ENCODE results near the gene ZAP70.
"Not testable (repeated sequence)": the region's sequence is repeated elsewhere in the genome, so short reads cannot be mapped to it uniquely, and the experiment has no call there.

Gene ZAP70

DNA sequence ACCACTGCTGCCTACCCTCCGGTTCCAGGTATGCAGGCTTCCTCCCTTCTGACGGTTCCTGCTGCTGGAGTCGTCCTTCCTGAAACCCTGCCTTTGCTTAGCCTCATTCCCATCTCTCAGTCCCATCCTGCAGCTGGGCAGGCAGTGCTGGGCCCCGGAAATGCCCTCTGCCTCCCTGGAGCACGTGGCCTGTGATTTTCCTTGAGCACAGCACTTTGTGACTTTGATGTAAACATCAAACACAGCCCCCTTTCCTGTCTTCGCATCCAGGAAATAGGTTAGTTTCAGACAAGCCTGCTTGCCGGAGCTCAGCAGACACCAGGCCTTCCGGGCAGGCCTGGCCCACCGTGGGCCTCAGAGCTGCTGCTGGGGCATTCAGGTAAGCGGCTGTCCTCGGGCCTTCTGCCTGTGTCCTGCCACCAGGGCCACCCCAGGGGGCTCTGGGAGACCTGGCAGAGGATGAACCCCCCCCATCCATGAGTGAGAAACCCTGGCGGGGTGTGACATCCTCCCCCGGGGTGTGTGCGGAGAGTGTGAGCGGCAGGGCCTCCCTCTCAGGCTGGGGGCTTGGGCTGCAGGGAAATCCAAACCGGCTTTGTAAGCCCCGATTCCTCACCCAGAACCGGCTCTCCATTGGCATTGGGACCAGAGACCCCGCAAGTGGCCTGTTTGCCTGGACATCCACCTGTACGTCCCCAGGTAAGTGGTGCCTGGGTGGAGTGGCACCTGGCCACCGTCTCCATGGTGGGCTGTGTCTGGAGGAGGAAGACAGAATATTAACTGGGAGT, at the start of gene ZAP70:
Gene ZAP70, plus strand, starts transcription at position 281 of the 788 bp plus-strand sequence. CDS start 10,461 bp downstream, outside the sequence.
- Mint-ChIP-seq H3K4me3 (peak within 1 kb of the TSS; percentile 93), H3K36me3 (peaks cover 53% of the 10 kb centered on the region), H3K27ac (peak within 1 kb of the TSS; percentile 99), H3K4me1 (peaks cover 88% of the 10 kb centered on the region), H3K9me3 (no peaks in the 10 kb centered on the region)
- DNase-seq (ENCODE audit: low spot score in 2 of 2), result peak; percentile 38 to 84
- ATAC-seq, result peak; percentile 71

- ATAC-seq, result no peak
- Mint-ChIP-seq H3K4me3 (peak overlapping the region; percentile 92), H3K9me3 (no peaks in the 10 kb centered on the region), H3K4me1 (peaks cover 37% of the 10 kb centered on the region), H3K27ac (peak overlapping the region; percentile 97), H3K36me3 (peaks cover 63% of the 10 kb centered on the region)
- DNase-seq (ENCODE audit: low spot score in 2 of 2), result no peak
Observed at GRCh38 chr2:97663626-97663961, 49.8 kb upstream of the ZAP70 start.

GRCh38 chr2:97663962-97664635, 49.3 kb upstream of the ZAP70 start, which contains the start of gene ACTR1B:
ACTR1B (minus strand) TSS chr2:97664044; CDS start chr2:97663890, 154 bp downstream.
- Mint-ChIP-seq H3K36me3 (peaks cover 58% of the 10 kb centered on the region), H3K4me3 (peak within 1 kb of the TSS; percentile 92), H3K9me3 (no peaks in the 10 kb centered on the region), H3K4me1 (peaks cover 34% of the 10 kb centered on the region), H3K27ac (peak within 1 kb of the TSS; percentile 97)
- ATAC-seq (peak; percentile 84), DNase-seq (ENCODE audit: low spot score in 2 of 2) (peak; percentile 91 to 98)

- H3K9me3 Mint-ChIP-seq, result no peaks in the 10 kb centered on the region
- peak overlapping the region; percentile 92 for H3K4me3 Mint-ChIP-seq
- H3K36me3 Mint-ChIP-seq, result peaks cover 54% of the 10 kb centered on the region
- no peak for DNase-seq (ENCODE audit: low spot score in 2 of 2)
- peak overlapping the region; percentile 97 for H3K27ac Mint-ChIP-seq
- no peak for ATAC-seq
- H3K4me1 Mint-ChIP-seq, result peaks cover 33% of the 10 kb centered on the region
Observed at GRCh38 chr2:97664636-97664970, 48.8 kb upstream of the ZAP70 start.

- H3K9me3 Mint-ChIP-seq, result no peaks in the 10 kb centered on the region
- DNase-seq (ENCODE audit: low spot score in 2 of 2) (no peak), ATAC-seq (no peak)
- peaks cover 16% of the 10 kb centered on the region for H3K4me1 Mint-ChIP-seq
- H3K4me3 Mint-ChIP-seq, result no peak within 1 kb of the TSS
- peaks cover 21% of the 10 kb centered on the region for H3K36me3 Mint-ChIP-seq
- H3K27ac Mint-ChIP-seq, result no peak within 1 kb of the TSS
Observed at GRCh38 chr2:97669448-97669847, 43.9 kb upstream of the ZAP70 start, which contains the start of gene C2orf92. C2orf92 (plus strand) TSS chr2:97669713; CDS start chr2:97669789, 76 bp downstream.

DNA sequence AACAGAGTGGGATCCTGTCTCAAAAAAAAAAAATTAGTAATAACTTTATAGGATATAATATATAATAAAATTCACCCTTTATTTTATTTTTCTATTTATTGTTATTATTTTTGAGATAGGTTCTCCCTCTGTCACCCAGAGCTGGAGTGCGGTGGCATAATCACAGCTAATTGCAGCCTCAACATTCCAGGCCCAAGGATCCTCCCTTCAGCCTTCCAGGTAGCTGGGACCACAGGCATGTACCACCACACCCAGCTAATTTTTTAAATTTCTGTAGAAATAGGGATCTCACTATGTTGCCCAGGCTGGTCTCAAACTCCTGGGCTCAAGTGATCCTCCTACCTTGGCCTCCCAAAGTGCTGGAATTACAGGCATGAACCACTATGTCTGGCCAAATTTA, 42.9 kb upstream of the ZAP70 start:
- peaks cover 21% of the 10 kb centered on the region for H3K36me3 Mint-ChIP-seq
- H3K4me1 Mint-ChIP-seq, result peaks cover 16% of the 10 kb centered on the region
- ATAC-seq (no peak), DNase-seq (ENCODE audit: low spot score in 2 of 2) (no peak)
- no peaks in the 10 kb centered on the region for H3K9me3 Mint-ChIP-seq
- no peak overlapping the region for H3K27ac Mint-ChIP-seq
- H3K4me3 Mint-ChIP-seq, result no peak overlapping the region

DNA sequence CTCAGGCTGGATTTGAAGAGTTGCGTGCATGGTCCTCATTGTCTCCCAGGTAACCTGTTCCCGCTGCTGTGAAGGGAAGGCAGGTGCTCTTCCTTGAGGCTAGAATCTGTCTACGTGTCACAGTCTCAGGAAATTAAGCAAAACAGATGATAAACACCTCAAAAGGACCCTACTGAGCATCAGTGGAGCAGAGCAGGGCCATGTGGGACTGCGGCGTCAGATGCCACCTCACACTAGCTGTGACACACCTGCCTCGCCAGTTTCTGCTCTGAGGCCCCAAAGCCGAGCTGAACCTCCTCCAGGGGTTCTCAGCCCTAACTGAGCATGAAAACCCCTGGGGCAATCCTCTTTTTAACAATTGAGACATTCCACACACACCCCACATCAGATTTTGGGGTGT, 41.9 kb upstream of the ZAP70 start:
- no peak for DNase-seq (ENCODE audit: low spot score in 2 of 2)
- no peak overlapping the region for H3K27ac Mint-ChIP-seq
- peaks cover 11% of the 10 kb centered on the region for H3K36me3 Mint-ChIP-seq
- no peaks in the 10 kb centered on the region for H3K9me3 Mint-ChIP-seq
- no peak for ATAC-seq
- peaks cover 16% of the 10 kb centered on the region for H3K4me1 Mint-ChIP-seq
- no peak overlapping the region for H3K4me3 Mint-ChIP-seq

DNA sequence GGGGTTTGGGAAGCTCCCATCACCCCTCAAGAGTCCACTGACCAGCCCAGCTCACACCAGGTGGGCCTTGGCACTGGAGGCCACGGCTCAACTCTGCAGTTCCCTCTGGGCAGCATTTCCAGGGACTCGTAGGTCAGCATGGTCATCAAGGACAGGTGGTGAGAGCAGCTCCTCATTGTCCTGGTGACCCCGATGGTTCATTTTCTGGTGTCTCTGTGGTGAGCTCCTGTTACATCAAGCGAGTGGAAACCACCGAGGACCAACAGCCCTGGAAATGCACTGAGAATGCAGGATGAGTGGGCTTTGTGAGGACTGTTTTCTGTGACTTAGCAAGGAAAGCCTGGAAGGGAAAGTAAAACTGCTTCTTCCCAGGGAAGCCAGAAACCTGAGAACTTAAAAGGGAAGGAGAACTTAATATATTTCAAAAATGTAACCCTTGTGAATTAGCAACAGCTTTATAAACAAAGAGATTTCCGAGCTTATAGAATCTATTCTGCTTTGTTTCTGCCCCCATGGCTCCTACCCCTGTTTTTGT, 40.7 kb upstream of the ZAP70 start:
- H3K36me3 Mint-ChIP-seq, result not testable (repeated sequence)

GRCh38 chr2:97673182-97673914, 40.0 kb upstream of the ZAP70 start:
- Mint-ChIP-seq H3K4me3 (peak overlapping the region; percentile 36), H3K4me1 (peaks cover 16% of the 10 kb centered on the region), H3K9me3 (no peaks in the 10 kb centered on the region), H3K27ac (peak overlapping the region; percentile 89), H3K36me3 (no peaks in the 10 kb centered on the region)
- DNase-seq (ENCODE audit: low spot score in 2 of 2) (no peak), ATAC-seq (peak; percentile 89)

More for the DNA sequence above, 40.7 kb upstream of the ZAP70 start:
- not testable (repeated sequence) for H3K9me3 Mint-ChIP-seq; DNase-seq (ENCODE audit: low spot score in 2 of 2); ATAC-seq
- peak overlapping the region; percentile 89 for H3K27ac Mint-ChIP-seq
- H3K4me3 Mint-ChIP-seq, result peak overlapping the region; percentile 36
- peaks cover 16% of the 10 kb centered on the region for H3K4me1 Mint-ChIP-seq

GRCh38 chr2:97673915-97674283, 39.5 kb upstream of the ZAP70 start:
- Mint-ChIP-seq H3K27ac (peak overlapping the region; percentile 89), H3K9me3 (no peaks in the 10 kb centered on the region), H3K36me3 (no peaks in the 10 kb centered on the region), H3K4me3 (peak overlapping the region; percentile 36), H3K4me1 (peaks cover 16% of the 10 kb centered on the region)
- peak; percentile 81 for ATAC-seq
- no peak for DNase-seq (ENCODE audit: low spot score in 2 of 2)

DNA sequence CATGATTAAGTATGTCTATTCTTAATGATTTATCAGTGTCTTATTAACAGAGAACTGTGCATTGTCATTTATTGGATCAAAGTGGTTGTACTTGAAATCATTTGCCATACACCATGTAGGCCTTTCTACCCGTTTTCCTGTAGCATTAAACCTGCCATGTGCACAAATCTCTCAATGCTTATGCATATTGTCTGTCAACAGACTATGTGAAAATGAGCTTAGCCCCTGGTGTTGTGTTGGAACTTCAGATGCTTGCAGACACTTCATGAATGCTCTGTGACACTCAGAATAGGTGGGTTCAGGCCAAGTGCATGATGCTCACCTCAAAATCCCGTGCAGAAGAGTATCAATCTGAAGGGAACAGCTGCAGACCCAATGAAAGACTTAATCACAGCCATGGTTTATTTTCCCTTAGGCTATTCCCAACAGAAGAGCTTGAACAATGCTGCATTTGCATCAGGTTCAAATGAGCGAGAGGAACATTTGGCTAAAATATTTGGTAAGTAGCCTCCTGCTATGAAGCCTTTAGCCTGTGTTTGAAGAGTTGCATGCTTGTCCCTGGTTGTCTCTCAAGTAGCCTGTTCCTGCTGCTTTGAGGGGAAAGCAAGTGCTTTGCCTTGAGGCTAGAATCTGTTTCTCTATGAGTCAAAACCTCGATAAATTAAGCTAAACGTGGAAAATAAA, 37.8 kb upstream of the ZAP70 start:
- peaks cover 16% of the 10 kb centered on the region for H3K4me1 Mint-ChIP-seq
- no peak for ATAC-seq
- no peak overlapping the region for H3K27ac Mint-ChIP-seq
- H3K36me3 Mint-ChIP-seq, result no peaks in the 10 kb centered on the region
- H3K9me3 Mint-ChIP-seq, result no peaks in the 10 kb centered on the region
- no peak for DNase-seq (ENCODE audit: low spot score in 2 of 2)
- no peak overlapping the region for H3K4me3 Mint-ChIP-seq

- peak overlapping the region; percentile 18 for H3K27ac Mint-ChIP-seq
- no peaks in the 10 kb centered on the region for H3K36me3 Mint-ChIP-seq
- no peak overlapping the region for H3K4me3 Mint-ChIP-seq
- peaks cover 16% of the 10 kb centered on the region for H3K4me1 Mint-ChIP-seq
- peak; percentile 50 for ATAC-seq
- no peak for DNase-seq (ENCODE audit: low spot score in 2 of 2)
- no peaks in the 10 kb centered on the region for H3K9me3 Mint-ChIP-seq
Observed at GRCh38 chr2:97676620-97677019, 36.8 kb upstream of the ZAP70 start.

GRCh38 chr2:97677480-97677879, 35.9 kb upstream of the ZAP70 start:
- H3K4me3 Mint-ChIP-seq, result no peak overlapping the region

GRCh38 chr2:97678298-97678697, 35.1 kb upstream of the ZAP70 start:
- peaks cover 11% of the 10 kb centered on the region for H3K4me1 Mint-ChIP-seq
- H3K36me3 Mint-ChIP-seq, result no peaks in the 10 kb centered on the region
- ATAC-seq, result no peak
- no peak for DNase-seq (ENCODE audit: low spot score in 2 of 2)
- no peaks in the 10 kb centered on the region for H3K9me3 Mint-ChIP-seq
- no peak overlapping the region for H3K27ac Mint-ChIP-seq
- no peak overlapping the region for H3K4me3 Mint-ChIP-seq

More at GRCh38 chr2:97677480-97677879, 35.9 kb upstream of the ZAP70 start:
- no peaks in the 10 kb centered on the region for H3K9me3 Mint-ChIP-seq
- peaks cover 16% of the 10 kb centered on the region for H3K4me1 Mint-ChIP-seq
- H3K36me3 Mint-ChIP-seq, result no peaks in the 10 kb centered on the region
- peak overlapping the region; percentile 18 for H3K27ac Mint-ChIP-seq
- no peak for DNase-seq (ENCODE audit: low spot score in 2 of 2)
- ATAC-seq, result no peak

DNA sequence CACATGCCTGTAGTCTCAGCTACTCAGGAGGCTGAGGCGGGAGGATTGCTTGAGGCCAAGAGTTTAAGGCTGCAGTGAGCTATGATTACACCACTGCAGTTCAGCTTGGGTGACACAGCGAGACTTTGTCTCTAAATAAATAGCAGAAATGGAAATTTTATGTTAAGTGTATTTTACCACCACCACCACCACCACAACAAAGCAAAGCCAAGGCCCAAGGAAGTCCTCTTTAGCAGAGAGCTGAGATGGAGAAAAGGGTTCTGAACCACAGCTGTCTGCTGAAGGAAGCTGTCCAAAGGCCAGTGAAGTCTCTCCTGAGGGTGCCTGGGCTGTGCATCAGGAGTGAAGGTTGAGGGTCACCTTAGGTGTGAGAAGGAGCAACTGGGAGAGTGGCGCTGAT, 26.1 kb upstream of the ZAP70 start:
- peaks cover 13% of the 10 kb centered on the region for H3K4me1 Mint-ChIP-seq
- not testable (repeated sequence) for H3K9me3 Mint-ChIP-seq; H3K4me3 Mint-ChIP-seq; H3K27ac Mint-ChIP-seq; H3K36me3 Mint-ChIP-seq; DNase-seq (ENCODE audit: low spot score in 2 of 2); ATAC-seq
